Large intestine (tissue), 3 donors: ENCODE measurements around the gene LIPC. TPM values are rescaled to one million over a fixed set of nuclear protein-coding genes. Genes with fewer than 3 reads are reported as not detected.

Experiments used
- DNase-seq, 2 donors: peaks; one replicate each; pipeline versions ENCODE4 v3.0.0 to v3.0.0-alpha.2; 2013
- H3K27ac ChIP-seq: one replicate; pipeline ENCODE4 v1.5.1; 2013; ENCODE audit warnings: low read length
- H3K27me3 ChIP-seq: 2 replicates; pipeline ENCODE4 v1.6.1; 2013; ENCODE audit warnings: low read length; ENCODE audit not compliant: control insufficient read depth, insufficient read depth
- H3K36me3 ChIP-seq: 2 replicates; pipeline ENCODE4 v1.6.1; 2013; ENCODE audit warnings: low read length; ENCODE audit not compliant: control insufficient read depth, insufficient read depth
- H3K4me1 ChIP-seq: one replicate; pipeline ENCODE4 v1.6.1; 2013; ENCODE audit warnings: low read length; ENCODE audit not compliant: control insufficient read depth, insufficient read depth
- H3K4me3 ChIP-seq: one replicate; pipeline ENCODE4 v1.5.1; 2013; ENCODE audit warnings: low read length
- H3K9me3 ChIP-seq: one replicate; pipeline ENCODE4 v1.6.1; 2013; ENCODE audit warnings: mild to moderate bottlenecking, low read depth, low read length, moderate library complexity; ENCODE audit not compliant: control insufficient read depth
- WGBS: methylation state at CpG from one replicate; pipeline ENCODE4 v1.1.5; 2013; ENCODE audit warnings: low lambda C conversion rate; ENCODE audit not compliant: insufficient coverage; 5-methylcytosine and 5-hydroxymethylcytosine counted together
- polyA plus RNA-seq: library from polyadenylated mRNA; unstranded; fragments of 120-200 nt; gene quantifications from one replicate; pipeline ENCODE4 v1.2.1, GENCODE V29; 2013

Gene LIPC
- polyA plus RNA-seq, 1 donor: 0.25 TPM

GRCh38 chr15:58515807-58516206 lies 84.0 kb downstream of the LIPC start:
- Histone ChIP-seq H3K27ac (no peak overlapping the region), H3K36me3 (no peaks in the 10 kb centered on the region), H3K27me3 (no peaks in the 10 kb centered on the region), H3K4me1 (no peaks in the 10 kb centered on the region), H3K9me3 (no peaks in the 10 kb centered on the region), H3K4me3 (no peak overlapping the region)
- WGBS: 100% methylated on average over 1 of the region's 8 CpGs
- DNase-seq: no peak

GRCh38 chr15:58517252-58517681 lies 85.5 kb downstream of the LIPC start:
- no peak for DNase-seq
- no CpG with 5 or more reads among the region's 3 CpGs for WGBS
- H3K4me3 ChIP-seq: no peak overlapping the region
- H3K27me3 ChIP-seq: no peaks in the 10 kb centered on the region
- no peak overlapping the region for H3K27ac ChIP-seq
- no peaks in the 10 kb centered on the region for H3K9me3 ChIP-seq
- H3K36me3 ChIP-seq: no peaks in the 10 kb centered on the region
- H3K4me1 ChIP-seq: no peaks in the 10 kb centered on the region

- no peak for DNase-seq
- Histone ChIP-seq H3K4me1 (no peaks in the 10 kb centered on the region), H3K27ac (no peak overlapping the region), H3K36me3 (no peaks in the 10 kb centered on the region), H3K9me3 (no peaks in the 10 kb centered on the region), H3K27me3 (no peaks in the 10 kb centered on the region), H3K4me3 (no peak overlapping the region)
- WGBS: 100% methylated on average over 1 of the region's 9 CpGs
Measured at GRCh38 chr15:58517682-58518525, 86.1 kb downstream of the LIPC start.

GRCh38 chr15:58518626-58519025 lies 86.8 kb downstream of the LIPC start:
- no peak overlapping the region for H3K4me3 ChIP-seq
- H3K27ac ChIP-seq: no peak overlapping the region
- no peaks in the 10 kb centered on the region for H3K36me3 ChIP-seq
- H3K27me3 ChIP-seq: no peaks in the 10 kb centered on the region
- no peak for DNase-seq
- H3K4me1 ChIP-seq: no peaks in the 10 kb centered on the region
- H3K9me3 ChIP-seq: no peaks in the 10 kb centered on the region
- WGBS: 82% methylated on average over 2 of the region's 8 CpGs

- Histone ChIP-seq H3K4me1 (no peaks in the 10 kb centered on the region), H3K36me3 (no peaks in the 10 kb centered on the region), H3K4me3 (no peak overlapping the region), H3K27ac (no peak overlapping the region), H3K27me3 (no peaks in the 10 kb centered on the region), H3K9me3 (no peaks in the 10 kb centered on the region)
- 51% methylated on average over 4 of the region's 5 CpGs for WGBS
- DNase-seq: no peak
Measured at GRCh38 chr15:58519516-58519915, 87.7 kb downstream of the LIPC start.

- Histone ChIP-seq H3K27me3 (no peaks in the 10 kb centered on the region), H3K36me3 (no peaks in the 10 kb centered on the region), H3K4me1 (no peaks in the 10 kb centered on the region), H3K9me3 (no peaks in the 10 kb centered on the region), H3K4me3 (no peak overlapping the region), H3K27ac (no peak overlapping the region)
- 100% methylated on average over 1 of the region's 9 CpGs for WGBS
- no peak for DNase-seq
Measured at GRCh38 chr15:58520464-58520863, 88.7 kb downstream of the LIPC start.

GRCh38 chr15:58520936-58521292 lies 89.1 kb downstream of the LIPC start:
- Histone ChIP-seq H3K4me1 (no peaks in the 10 kb centered on the region), H3K4me3 (no peak overlapping the region), H3K27ac (no peak overlapping the region), H3K36me3 (no peaks in the 10 kb centered on the region), H3K9me3 (no peaks in the 10 kb centered on the region), H3K27me3 (no peaks in the 10 kb centered on the region)
- no peak for DNase-seq
- WGBS: 100% methylated on average over 1 of the region's 4 CpGs

GRCh38 chr15:58521293-58521991 lies 89.7 kb downstream of the LIPC start:
- Histone ChIP-seq H3K36me3 (no peaks in the 10 kb centered on the region), H3K9me3 (no peaks in the 10 kb centered on the region), H3K27ac (no peak overlapping the region), H3K4me1 (no peaks in the 10 kb centered on the region), H3K27me3 (no peaks in the 10 kb centered on the region), H3K4me3 (no peak overlapping the region)
- DNase-seq: no peak
- WGBS: 100% methylated on average over 1 of the region's 13 CpGs

- Histone ChIP-seq H3K4me1 (peaks cover 4% of the 10 kb centered on the region), H3K36me3 (no peaks in the 10 kb centered on the region), H3K27ac (no peak overlapping the region), H3K4me3 (no peak overlapping the region), H3K9me3 (no peaks in the 10 kb centered on the region), H3K27me3 (no peaks in the 10 kb centered on the region)
- DNase-seq: no peak
- WGBS: 83% methylated on average over 2 of the region's 9 CpGs
Measured at GRCh38 chr15:58522391-58522790, 90.6 kb downstream of the LIPC start.

- H3K36me3 ChIP-seq: no peaks in the 10 kb centered on the region
- no peak for DNase-seq
- H3K27ac ChIP-seq: no peak overlapping the region
- peaks cover 9% of the 10 kb centered on the region for H3K4me1 ChIP-seq
- H3K4me3 ChIP-seq: no peak overlapping the region
- no peaks in the 10 kb centered on the region for H3K27me3 ChIP-seq
- H3K9me3 ChIP-seq: no peaks in the 10 kb centered on the region
- WGBS: no CpG with 5 or more reads among the region's 9 CpGs
Measured at GRCh38 chr15:58522865-58523264, 91.1 kb downstream of the LIPC start.
